Measurements from ENCODE around the gene PALD1. TPM values are rescaled to one million over a fixed set of nuclear protein-coding genes. Genes with fewer than 3 reads are reported as not detected.
A peak's percentile ranks its signal among the peaks of the same experiment; 100 is the strongest.

PALD1 gene
- total RNA-seq, 2 experiments from 2014 or later: 0.36 to 0.44 TPM

- Mint-ChIP-seq H3K4me1 (ENCODE audit: low read depth) (no peaks in the 10 kb centered on the region), H3K9me3 (no peaks in the 10 kb centered on the region), H3K4me3 (no peak overlapping the region), H3K36me3 (ENCODE audit: low read depth) (no peaks in the 10 kb centered on the region), H3K27ac (no peak overlapping the region), H3K27me3 (no peaks in the 10 kb centered on the region)
- no peaks in the 10 kb centered on the region for H3K36me3 ChIP-seq (ENCODE audit: insufficient read depth, low read length)
- ChIA-PET POLR2A (no interaction called here), CTCF (no interaction called here)
- no peaks in the 10 kb centered on the region for H3K27me3 ChIP-seq (ENCODE audit: control insufficient read depth in 1 of 2, insufficient read depth in 2 of 2, low read length in 2 of 2)
- H3K4me3 ChIP-seq (ENCODE audit: low read length): no peak overlapping the region
- H3K9me3 ChIP-seq (ENCODE audit: control insufficient read depth in 1 of 2, insufficient read depth in 1 of 2, low read length in 2 of 2): no peaks in the 10 kb centered on the region
- H3K4me1 ChIP-seq (ENCODE audit: insufficient read depth, low read length): no peaks in the 10 kb centered on the region
- intact Hi-C loops (cut with DNase I, micrococcal nuclease): no loop called here
- no peak for ATAC-seq (ENCODE audit: poor library complexity)
- no peak for TF ChIP-seq CTCF (IDR thresholded peaks at IDR 0.05)
- no peak for DNase-seq
- H3K27ac ChIP-seq (ENCODE audit: low read depth in 1 of 2, low read length in 2 of 2): no peak overlapping the region
Measured at GRCh38 chr10:70538731-70539338, 60.3 kb downstream of the PALD1 start.

GRCh38 chr10:70539471-70539870 lies 60.9 kb downstream of the PALD1 start:
- ChIA-PET POLR2A (no interaction called here), CTCF (interaction anchor here (2.2 kb wide), 1 partner anchor 78 kb away, joined by 7 read pairs; no protein-coding TSS in a partner anchor)
- no peaks in the 10 kb centered on the region for H3K4me1 ChIP-seq (ENCODE audit: insufficient read depth, low read length)
- DNase-seq (no peak), ATAC-seq (ENCODE audit: poor library complexity) (no peak)
- intact Hi-C loops (cut with DNase I, micrococcal nuclease): no loop called here
- no peaks in the 10 kb centered on the region for H3K36me3 ChIP-seq (ENCODE audit: insufficient read depth, low read length)
- Mint-ChIP-seq H3K4me3 (no peak overlapping the region), H3K36me3 (ENCODE audit: low read depth) (no peaks in the 10 kb centered on the region), H3K9me3 (no peaks in the 10 kb centered on the region), H3K4me1 (ENCODE audit: low read depth) (no peaks in the 10 kb centered on the region), H3K27ac (no peak overlapping the region), H3K27me3 (no peaks in the 10 kb centered on the region)
- H3K27ac ChIP-seq (ENCODE audit: low read depth in 1 of 2, low read length in 2 of 2): no peak overlapping the region
- H3K4me3 ChIP-seq (ENCODE audit: low read length): no peak overlapping the region
- TF ChIP-seq CTCF (IDR thresholded peaks at IDR 0.05): no peak
- H3K27me3 ChIP-seq (ENCODE audit: control insufficient read depth in 1 of 2, insufficient read depth in 2 of 2, low read length in 2 of 2): no peaks in the 10 kb centered on the region
- no peaks in the 10 kb centered on the region for H3K9me3 ChIP-seq (ENCODE audit: control insufficient read depth in 1 of 2, insufficient read depth in 1 of 2, low read length in 2 of 2)

- Histone ChIP-seq H3K4me1 (ENCODE audit: insufficient read depth, low read length) (no peaks in the 10 kb centered on the region), H3K36me3 (ENCODE audit: insufficient read depth, low read length) (no peaks in the 10 kb centered on the region), H3K9me3 (ENCODE audit: control insufficient read depth in 1 of 2, insufficient read depth in 1 of 2, low read length in 2 of 2) (no peaks in the 10 kb centered on the region), H3K4me3 (ENCODE audit: low read length) (no peak overlapping the region), H3K27me3 (ENCODE audit: control insufficient read depth in 1 of 2, insufficient read depth in 2 of 2, low read length in 2 of 2) (no peaks in the 10 kb centered on the region), H3K27ac (ENCODE audit: low read depth in 1 of 2, low read length in 2 of 2) (no peak overlapping the region)
- Mint-ChIP-seq H3K4me1 (ENCODE audit: low read depth) (no peaks in the 10 kb centered on the region), H3K27me3 (no peaks in the 10 kb centered on the region), H3K27ac (no peak overlapping the region), H3K4me3 (no peak overlapping the region), H3K9me3 (no peaks in the 10 kb centered on the region), H3K36me3 (ENCODE audit: low read depth) (no peaks in the 10 kb centered on the region)
- peak; percentile 25 for TF ChIP-seq CTCF (IDR thresholded peaks at IDR 0.05)
- DNase-seq (peak in 8 of 14 experiments; percentile 3 to 49 (median 16)), ATAC-seq (ENCODE audit: poor library complexity) (no peak)
- CTCF ChIA-PET: interaction anchor here (2.2 kb wide), 1 partner anchor 79 kb away, joined by 7 read pairs; no protein-coding TSS in a partner anchor
- POLR2A ChIA-PET: no interaction called here
- intact Hi-C loops (cut with DNase I, micrococcal nuclease): loop anchor here in 1 of 2 experiments (1.0 kb wide), 1 partner anchor 79 kb away; no protein-coding TSS in a partner anchor
Measured at GRCh38 chr10:70540089-70540788, 61.7 kb downstream of the PALD1 start.

Data from CD4-positive, alpha-beta T cell (primary cell).